Measurements from ENCODE around the gene PDGFRA. TPM values are rescaled to one million over a fixed set of nuclear protein-coding genes. Genes with fewer than 3 reads are reported as not detected.

The PDGFRA gene
- total and polyA plus RNA-seq, 8 donors: 50.3 to 151 (median 113) TPM

GRCh38 chr4:54199919-54200318, 29.2 kb upstream of the PDGFRA start:
- intact Hi-C loops (cut with DNase I): no loop called here
- Histone ChIP-seq H3K27ac (no peak overlapping the region), H3K4me1 (no peaks in the 10 kb centered on the region), H3K36me3 (no peaks in the 10 kb centered on the region), H3K27me3 (no peaks in the 10 kb centered on the region), H3K9me3 (no peaks in the 10 kb centered on the region), H3K4me3 (no peak overlapping the region)
- no peak for ATAC-seq
- DNase-seq: no peak
- TF ChIP-seq CTCF (IDR thresholded peaks at IDR 0.05): no peak

- no peak for DNase-seq
- Histone ChIP-seq H3K36me3 (no peaks in the 10 kb centered on the region), H3K27ac (no peak overlapping the region), H3K4me3 (no peak overlapping the region), H3K4me1 (no peaks in the 10 kb centered on the region), H3K9me3 (no peaks in the 10 kb centered on the region), H3K27me3 (peaks cover 0 to 13% of the 10 kb centered on the region in 2 donors)
- TF ChIP-seq CTCF (IDR thresholded peaks at IDR 0.05): no peak
- intact Hi-C loops (cut with DNase I): no loop called here
- ATAC-seq: no peak
These were observed 19.5 kb upstream of the PDGFRA start for GRCh38 chr4:54209617-54210016.

GRCh38 chr4:54213001-54213400, 16.1 kb upstream of the PDGFRA start:
- H3K27me3 ChIP-seq: peaks cover 0 to 24% of the 10 kb centered on the region in 2 donors
- no peaks in the 10 kb centered on the region for H3K36me3 ChIP-seq
- H3K4me1 ChIP-seq: peaks cover 5 to 8% of the 10 kb centered on the region in 2 donors
- no peak overlapping the region for H3K4me3 ChIP-seq
- no peak for DNase-seq
- no peak for TF ChIP-seq CTCF (IDR thresholded peaks at IDR 0.05)
- no peaks in the 10 kb centered on the region for H3K9me3 ChIP-seq
- intact Hi-C loops (cut with DNase I): no loop called here
- ATAC-seq: no peak
- no peak overlapping the region for H3K27ac ChIP-seq

- Histone ChIP-seq H3K27me3 (peaks cover 5 to 28% of the 10 kb centered on the region in 2 donors), H3K4me1 (peaks cover 5 to 8% of the 10 kb centered on the region in 2 donors), H3K9me3 (no peaks in the 10 kb centered on the region), H3K27ac (no peak overlapping the region), H3K4me3 (no peak overlapping the region), H3K36me3 (no peaks in the 10 kb centered on the region)
- TF ChIP-seq CTCF (IDR thresholded peaks at IDR 0.05): no peak
- intact Hi-C loops (cut with DNase I): no loop called here
- DNase-seq: no peak
- ATAC-seq: no peak
These were observed 15.3 kb upstream of the PDGFRA start for GRCh38 chr4:54213761-54214160.

- DNase-seq (no peak), ATAC-seq (no peak)
- Histone ChIP-seq H3K27ac (no peak overlapping the region), H3K4me1 (peaks cover 5 to 8% of the 10 kb centered on the region in 2 donors), H3K27me3 (peaks cover 6 to 31% of the 10 kb centered on the region in 2 donors), H3K9me3 (no peaks in the 10 kb centered on the region), H3K4me3 (no peak overlapping the region), H3K36me3 (no peaks in the 10 kb centered on the region)
- no peak for TF ChIP-seq CTCF (IDR thresholded peaks at IDR 0.05)
- intact Hi-C loops (cut with DNase I): loop anchor here in 1 of 2 donors (5.0 kb wide), 1 partner anchor 288 kb away; no protein-coding TSS in a partner anchor
These were observed 13.6 kb upstream of the PDGFRA start for GRCh38 chr4:54215379-54216077.
